GM18508 (cell line): Measurements from ENCODE around the gene SMYD3.

Experiments used
- ATAC-seq: cut with Tn5 transposase; IDR thresholded peaks from one replicate; pipeline ENCODE4 v1.9.1; 2021; ENCODE audit warnings: moderate number of reproducible peaks; ENCODE audit not compliant: insufficient read depth, unreplicated experiment

SMYD3 gene

DNA sequence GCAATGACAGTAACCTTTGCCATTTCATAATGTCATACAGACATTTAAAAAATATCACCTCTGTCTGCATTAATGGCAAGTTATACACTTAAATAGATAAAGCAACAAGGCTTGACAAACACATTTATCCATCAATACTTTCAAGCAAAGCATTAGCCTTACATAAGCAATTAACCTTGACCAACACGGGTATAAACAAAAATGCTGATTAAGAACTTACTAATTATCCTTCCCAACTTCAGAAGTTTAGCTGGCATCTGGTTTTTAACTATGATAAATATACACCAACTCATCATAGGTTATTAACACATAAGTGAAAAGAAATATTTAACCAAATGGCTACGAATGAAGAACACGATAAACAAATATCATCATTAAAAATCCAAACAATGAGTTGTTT, 188.5 kb downstream of the SMYD3 start:
- no peak for ATAC-seq

DNA sequence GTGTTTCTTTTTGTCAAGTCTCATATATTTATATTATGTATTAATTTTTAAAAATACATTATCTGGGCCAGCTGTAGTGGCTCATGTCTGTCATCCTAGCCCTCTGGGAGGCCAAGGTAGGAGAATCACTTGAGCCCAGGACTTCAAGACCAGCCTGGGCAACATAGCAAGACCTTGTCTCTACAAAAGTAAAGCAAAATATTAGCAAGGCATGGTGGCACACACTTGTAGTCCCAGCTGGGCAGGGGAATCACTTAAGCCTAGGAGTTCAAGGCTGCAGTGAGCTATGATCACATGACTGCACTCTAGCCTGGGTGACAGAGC, 189.1 kb downstream of the SMYD3 start:
- no peak for ATAC-seq

DNA sequence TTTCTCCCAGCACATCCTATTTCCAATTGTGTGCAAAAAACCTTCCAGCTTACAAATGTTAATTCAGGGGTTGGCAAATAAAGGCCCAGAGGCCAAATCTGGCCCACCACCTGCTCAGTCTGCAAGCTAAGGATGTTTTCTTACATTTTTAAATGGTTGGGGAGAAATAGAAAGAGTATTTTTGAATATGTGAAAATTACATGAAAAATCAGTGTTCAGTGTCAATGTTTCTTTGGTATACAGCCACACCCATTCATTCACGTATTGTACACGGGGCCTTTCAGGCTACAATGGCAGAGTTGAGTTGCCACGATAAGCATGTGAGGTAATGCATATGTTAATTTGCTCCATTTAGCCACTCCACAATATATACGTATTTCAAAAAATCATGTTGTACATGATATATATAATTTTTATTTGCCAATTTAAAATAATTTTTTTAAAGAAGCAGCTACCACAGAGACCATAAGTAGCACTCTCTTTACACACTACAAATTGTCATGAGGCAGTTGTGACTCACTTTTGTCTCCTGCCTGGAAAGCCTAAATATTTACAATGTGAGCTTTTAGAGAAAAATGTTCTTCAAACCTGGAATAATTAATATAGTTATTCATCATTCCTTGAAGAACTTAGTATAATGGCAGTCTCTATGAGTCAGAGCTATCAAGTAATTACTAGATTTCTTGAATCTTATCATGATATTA, 189.6 kb downstream of the SMYD3 start:
- no peak for ATAC-seq

DNA sequence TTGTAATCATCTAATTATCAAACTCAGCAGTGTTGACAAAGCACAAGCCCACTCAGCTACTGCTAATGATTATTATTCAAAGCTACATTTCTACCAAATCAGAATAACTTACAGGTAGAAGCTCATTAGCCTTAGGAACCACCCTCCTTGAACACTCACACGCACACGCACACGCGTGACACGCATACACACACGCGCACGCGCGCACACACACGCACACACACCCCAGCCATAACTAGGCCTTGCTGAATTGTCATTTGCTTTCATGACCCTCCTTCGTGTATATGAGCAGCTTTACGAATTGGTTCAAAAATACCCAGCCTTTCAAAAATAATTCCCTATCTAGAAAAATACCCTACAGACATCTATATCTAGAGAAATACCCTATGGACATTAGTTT, 195.6 kb downstream of the SMYD3 start:
- no peak for ATAC-seq

DNA sequence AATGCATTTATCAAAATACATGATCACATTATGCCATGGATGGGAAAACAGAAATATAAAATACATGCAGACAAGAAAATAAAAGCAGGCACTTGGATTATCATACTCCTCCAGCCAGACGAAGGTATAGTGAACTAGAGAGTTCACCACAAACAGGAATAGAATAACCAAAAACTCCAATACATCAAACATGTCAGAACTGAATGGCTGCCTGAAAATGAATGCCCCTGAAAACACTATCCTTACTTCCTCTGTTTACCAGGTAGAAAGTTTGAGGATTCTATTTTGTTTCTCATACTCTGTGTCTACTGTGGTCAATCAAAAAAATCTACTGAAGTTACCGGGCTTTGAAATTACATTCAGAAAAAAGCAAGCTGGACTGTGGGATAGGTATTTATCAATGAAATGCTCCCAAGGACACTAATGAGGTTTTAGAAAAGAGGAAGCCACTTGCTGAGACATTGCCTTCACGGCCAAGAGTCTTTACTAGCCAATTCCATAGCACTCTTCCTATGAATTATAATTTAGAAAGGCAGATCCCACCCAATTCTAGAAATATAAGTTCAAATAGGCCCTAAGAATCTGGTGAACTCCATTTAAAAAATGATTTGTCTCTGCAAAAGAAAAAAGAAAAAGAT, 197.7 kb downstream of the SMYD3 start:
- no peak for ATAC-seq

DNA sequence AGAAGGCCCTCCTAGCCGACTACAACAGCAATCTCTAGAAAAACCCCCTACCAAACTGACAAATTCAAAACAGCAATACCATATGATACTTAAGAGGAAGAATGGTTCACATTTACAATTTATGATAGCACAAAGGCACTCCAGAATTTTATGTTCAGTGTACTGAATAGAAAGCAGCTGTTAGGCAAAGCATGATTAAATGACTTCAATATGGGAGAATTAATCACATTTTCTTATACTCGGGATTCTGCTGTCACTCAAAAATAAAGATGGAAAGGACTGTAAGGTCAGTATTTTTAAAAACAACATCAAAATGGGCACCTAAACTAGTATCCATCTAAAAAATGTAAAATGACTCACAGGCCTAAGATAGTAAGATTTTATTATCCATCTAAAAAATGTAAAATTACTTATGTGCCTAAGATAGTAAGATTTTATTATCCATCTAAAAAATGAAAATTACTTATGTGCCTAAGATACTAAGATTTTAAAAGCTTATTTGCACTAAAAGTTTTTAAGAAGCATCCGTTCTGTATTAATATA, 198.5 kb downstream of the SMYD3 start:
- ATAC-seq = no peak

DNA sequence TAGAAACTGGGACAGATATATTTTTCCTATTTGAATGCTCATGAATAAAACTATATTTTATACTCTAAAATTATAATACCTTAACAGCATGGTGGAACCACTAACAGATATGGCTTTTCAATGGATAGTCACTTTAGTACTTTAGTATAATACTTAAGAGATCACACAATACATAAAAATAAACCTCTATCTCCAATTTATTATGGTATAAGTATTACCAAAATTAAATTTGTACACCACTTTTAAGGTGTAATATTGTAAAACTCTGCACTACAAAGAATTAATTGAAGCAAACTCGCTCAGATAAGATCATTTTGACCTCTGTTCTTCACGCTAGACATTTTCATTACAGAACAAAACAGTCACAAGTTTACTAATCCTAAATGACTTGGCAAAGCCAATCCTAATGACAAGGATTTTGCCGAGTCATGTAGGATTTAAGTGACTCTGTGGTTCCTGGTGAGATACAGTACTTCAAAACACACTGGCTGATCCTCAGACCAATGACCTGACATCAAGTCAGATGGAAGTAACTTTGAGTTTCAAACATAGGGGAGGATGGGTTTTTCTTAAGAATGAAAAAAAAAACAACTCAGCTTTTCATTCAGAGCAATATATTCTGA, 200.6 kb downstream of the SMYD3 start:
- no peak for ATAC-seq

DNA sequence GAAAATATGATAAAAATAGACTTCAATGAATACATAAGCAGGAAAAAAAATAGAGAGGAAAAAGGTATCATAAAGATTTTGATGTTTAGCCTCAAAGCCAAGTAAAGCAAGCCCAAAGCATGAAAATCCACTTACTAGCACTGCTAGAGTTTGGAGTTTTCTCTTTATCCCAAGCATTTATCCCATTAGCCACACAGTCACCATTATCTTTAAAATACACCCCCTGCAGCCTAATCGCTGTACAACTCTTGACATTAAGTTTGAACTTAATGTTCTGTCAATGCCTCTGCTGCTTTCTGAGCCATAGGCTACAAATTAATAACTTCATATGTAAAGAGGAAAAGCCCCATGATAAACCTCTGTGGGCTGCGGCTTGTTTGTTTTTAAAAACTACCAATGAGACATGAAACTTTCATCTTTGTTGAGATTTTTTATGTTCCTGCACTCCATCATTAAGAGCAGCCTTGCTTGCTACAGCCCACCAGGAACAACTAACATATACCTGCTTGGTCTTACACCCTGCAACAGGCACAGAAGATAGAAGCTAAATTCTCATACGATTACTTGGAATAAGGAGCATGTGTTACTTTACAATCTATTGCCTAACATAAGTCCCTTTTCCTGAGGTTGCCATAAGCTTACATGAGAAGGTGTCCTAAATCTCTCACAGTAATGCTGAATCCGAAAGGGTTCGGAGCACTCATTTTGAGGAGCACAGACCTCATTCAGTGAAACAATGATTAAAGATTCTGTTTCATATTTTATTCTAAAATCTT, 202.4 kb downstream of the SMYD3 start:
- ATAC-seq = no peak

DNA sequence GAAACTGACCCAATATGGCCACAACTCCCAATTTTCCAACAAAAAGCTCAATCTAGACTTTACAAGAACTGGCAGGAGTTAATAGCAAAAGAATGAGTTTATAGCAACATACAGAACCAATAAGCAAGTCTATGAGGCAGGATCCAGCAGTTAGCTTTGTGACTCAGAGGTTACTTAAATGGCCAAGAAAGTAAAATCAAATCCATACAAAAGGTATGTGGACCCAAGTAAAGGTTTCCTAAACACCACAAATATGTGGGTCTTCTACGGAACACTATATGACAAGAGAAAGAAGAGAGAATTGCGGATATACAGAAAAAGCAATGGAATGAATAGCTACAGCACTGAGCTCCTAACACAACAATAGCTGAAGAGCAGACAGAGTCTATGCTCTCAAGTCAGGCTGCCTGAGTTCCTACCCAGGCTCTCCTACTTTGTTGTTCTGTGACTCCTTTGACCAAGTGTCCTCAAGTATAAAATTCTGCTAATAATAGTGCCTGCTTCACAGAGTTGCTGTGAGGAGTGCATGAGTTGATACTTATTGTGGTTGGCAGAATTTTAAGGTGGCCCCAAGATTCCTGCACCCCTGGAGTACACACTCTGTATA, 204.3 kb downstream of the SMYD3 start:
- ATAC-seq = no peak

DNA sequence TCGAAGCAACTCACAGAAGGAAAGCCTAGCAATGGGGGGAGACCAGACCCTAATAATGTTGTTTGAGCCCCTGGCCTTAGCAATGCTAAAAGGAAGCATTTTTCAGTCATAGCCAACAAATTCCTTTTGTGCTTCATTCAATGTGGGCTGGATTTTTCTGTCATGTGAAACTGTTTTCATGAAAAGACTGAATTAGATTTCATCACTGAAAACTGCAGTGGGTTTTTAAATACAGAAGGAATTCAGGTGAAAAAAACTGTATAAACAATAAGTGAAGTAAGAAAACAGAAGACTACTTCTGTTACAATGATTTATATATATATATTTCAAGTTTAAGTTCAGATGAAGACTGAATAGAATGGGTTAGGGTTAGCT, 204.8 kb downstream of the SMYD3 start:
- ATAC-seq = no peak

DNA sequence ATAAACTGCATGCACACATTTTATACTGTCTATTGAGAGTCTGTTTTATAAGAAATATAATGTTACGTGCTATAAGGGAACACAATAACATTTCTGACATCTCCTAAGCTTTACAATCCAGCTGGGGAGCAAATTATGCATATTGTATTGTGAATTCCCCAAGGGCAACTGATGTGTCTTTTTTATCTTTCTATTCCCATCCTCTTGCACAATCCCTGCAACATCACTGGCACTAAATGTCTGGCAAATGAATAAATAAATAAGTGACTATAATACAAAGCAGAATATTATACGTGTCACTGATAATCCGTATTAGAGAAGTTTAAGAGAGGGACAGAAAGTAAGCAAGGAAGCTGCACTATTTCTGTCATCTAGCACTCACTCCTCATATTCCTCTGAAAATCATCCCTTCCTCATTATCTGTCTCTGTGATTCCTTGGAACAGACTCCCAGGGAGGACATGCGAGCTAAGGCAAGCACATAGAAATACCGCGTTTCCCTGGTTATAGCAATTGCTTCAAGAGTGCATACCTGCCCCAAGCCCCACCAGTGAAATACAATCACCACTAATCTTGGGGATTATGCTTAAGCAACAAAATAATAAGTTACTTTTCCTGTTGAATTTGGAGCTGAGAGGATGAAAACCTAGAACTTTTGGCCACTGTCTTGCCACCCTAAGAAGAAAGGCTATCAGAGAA, 205.4 kb downstream of the SMYD3 start:
- ATAC-seq = no peak

DNA sequence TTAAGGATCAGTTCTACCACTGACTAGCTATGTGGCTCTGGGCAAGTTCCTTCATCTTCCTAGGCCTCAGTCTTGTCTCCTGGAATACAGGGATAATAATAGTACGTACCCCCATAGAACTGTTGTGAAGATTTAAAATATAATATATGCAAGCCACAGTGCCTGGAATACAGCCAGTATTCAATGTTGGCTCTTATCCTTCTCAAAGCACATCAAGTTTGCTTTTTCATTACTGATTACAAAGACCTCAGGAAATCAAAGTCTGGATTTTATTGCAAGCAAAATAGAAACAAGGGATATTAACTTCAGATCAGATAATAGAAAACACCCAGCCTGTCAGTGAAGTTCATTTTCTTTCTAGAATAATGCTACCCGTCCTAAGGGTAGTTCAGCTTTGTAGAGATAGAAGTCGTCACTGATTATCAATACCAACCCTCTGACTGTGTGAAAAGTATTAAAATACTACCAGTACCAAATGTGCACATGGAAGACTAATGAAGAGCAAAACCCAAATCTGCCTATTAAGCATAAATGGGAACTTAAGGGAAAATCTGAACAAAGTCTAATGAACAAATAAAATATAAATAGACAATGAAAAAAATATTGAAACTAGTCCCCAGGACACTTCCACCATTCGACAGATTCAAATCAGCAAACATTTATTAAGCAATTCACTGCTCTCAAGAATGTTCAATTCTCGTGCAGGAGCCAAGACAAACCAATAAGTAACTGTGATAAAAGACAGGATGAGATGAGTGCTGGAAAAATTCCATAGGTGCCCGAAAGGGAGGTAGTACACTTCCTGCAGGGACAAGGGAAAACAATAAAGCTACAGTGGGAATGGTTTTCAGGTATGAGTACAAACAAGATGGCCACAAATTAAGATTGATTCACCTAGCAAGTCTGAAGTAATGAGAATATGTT, 206.2 kb downstream of the SMYD3 start:
- ATAC-seq = no peak

DNA sequence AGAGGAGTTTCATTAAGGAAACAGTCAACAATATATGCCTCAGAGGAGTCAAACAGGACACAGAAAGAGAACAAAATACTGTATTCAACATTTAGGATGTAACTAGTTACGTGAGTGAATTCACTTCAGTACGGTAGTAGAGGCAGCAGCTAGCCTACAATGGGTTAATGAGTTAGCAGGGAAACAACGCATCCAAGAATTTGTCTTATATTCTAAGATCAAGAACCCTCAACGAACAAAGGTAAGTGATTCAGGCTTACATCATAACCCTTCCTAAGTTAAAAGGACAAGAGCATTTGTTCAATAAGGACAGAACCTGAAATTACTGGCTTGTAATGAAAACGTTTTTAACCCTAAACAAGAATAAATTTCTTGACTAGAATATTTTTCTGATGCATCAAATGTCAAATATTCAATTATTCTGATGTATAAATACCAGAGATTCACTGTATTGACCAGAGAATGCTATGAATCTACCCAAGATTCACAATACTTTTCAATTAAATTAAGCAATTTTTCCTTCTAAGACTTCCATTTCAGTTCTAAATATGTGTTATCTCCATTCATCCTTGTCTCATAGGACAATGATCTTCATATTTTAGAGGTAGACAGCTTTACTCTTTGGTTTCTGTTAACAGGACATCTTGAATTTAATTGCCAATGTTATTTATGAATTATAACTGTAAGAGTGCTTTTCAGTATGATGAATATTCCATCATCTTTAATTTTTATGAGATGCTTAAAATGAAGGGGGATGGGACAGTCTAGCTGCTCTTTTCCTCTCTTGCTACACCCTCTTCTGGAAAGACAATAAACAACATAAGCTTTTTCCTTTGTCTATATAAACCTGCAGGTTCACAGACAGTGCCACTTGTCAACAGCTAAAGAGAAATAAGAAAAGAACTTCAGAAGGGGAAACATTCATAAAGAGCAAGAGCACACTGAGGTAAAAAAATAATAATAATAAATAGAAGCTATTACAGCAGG, 209.5 kb downstream of the SMYD3 start:
- ATAC-seq = no peak

DNA sequence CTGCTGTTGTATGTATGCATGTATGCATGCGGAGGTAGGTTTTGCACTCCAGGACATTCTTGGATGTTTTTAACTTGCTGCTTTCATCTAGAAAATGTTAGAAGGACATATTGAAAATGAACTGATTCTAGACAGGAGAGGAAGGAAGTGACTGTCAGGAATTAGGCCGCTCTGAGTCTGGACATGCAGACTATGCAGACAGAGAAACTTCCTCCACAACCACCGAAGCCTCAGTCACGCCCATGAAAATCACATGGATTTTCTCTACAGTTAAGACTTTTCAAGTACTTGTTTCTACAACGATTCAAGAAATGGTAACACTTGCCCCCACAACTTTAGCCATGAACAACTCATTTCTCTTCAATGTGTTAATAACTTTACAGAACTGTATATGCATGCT, 211.1 kb downstream of the SMYD3 start:
- no peak for ATAC-seq

DNA sequence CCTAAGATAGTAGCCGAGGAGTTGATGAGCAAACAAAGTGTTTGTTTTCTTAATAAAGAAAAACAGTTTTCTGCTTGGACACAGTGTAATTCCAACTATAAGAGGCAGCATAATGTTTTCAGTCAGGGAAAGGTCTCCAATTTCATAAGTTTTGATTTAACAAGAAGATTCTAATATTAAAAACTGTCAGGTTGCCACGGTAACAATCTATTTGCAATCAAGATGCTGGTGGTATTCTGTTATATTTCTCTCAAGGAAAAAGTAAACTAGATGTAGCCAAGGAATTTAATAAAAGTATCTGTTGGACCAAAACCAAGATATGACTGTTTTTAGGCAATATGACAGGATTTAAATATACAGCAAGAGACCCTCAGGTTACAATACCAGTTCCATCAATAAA, 211.7 kb downstream of the SMYD3 start:
- no peak for ATAC-seq

DNA sequence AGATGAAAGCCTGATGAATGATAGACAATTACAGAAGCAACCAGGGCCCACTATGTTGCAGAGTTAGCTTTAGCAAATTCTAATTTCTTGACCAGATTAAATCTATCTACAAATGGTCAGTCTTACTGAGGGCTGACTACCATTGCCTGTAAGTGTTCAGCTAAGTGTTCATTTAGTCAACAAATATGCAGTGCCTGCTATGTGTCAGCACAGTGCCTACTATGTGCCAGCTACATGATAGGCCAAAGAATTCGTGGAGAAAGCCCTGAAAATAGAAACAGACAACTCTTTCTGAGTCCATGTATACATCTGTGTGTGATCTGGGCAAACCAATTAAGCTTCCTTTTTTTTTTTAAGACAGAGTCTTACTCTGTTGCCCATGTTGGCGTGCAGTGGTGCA, 212.8 kb downstream of the SMYD3 start:
- ATAC-seq = no peak

DNA sequence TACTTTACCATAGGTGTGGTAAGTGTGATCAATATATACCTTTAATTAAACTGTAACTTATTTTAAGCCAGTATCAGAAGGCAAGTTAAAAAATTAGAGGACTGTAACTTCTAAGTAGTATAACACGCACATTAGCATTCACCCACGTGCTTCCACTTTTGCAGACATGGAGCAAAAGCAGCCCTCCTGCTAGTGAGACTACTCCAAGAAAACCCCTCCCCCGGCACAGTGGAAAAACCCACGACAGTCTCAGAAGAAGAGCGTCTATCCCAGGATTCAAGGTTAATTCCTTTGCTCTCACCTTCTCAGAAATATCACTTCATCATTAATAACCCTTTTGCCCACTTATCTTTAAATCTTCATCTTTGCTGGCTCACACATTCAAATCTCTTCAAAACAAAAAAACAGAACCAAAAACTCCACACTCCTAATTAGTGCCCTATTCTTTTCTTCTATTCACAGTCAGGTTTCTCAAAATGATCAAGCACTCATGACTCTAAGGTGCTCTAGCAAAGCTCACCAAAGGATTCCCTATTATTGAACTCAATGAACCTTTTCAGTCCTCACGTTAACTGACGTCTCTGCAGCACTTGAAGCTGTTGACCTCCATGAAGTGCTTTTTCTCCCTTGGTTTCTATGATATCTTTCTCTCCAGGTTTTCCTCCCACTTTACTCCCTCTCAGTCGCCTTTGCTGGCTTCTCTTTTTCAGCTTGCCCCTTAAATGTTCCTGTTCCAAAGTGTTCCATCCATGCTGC, 213.5 kb downstream of the SMYD3 start:
- ATAC-seq = no peak
